H1 (cell line): ENCODE results near the gene HNRNPAB.

Experiments used
- CBX5 ChIP-seq: fragments of 300-800, 300-1000 bp; sonication (generic); IDR thresholded peaks from 2 replicates; pipeline ENCODE4 v1.7.1; 2016; ENCODE audit warnings: antibody characterized with exemption, low read length, low read depth
- EZH2 ChIP-seq: fragments of 200-600 bp; sonication (generic); IDR thresholded peaks from 2 replicates; pipeline ENCODE4 v1.7.1; 2012; ENCODE audit warnings: low read depth, mild to moderate bottlenecking, moderate library complexity, low read length, inconsistent platforms; ENCODE audit not compliant: severe bottlenecking
- GABPA ChIP-seq: IDR thresholded peaks from 2 replicates; pipeline ENCODE4 v1.6.1; 2011; ENCODE audit warnings: mild to moderate bottlenecking, low read length, moderate library complexity, borderline replicate concordance; ENCODE audit not compliant: insufficient read depth
- JUND ChIP-seq: IDR thresholded peaks from 2 replicates; pipeline ENCODE4 v1.6.1; 2011; ENCODE audit warnings: mild to moderate bottlenecking, improper control_type of control experiment, low read length
- MAFK ChIP-seq: IDR thresholded peaks from 2 replicates; pipeline ENCODE4 v1.6.1; 2012; ENCODE audit warnings: low read depth, mild to moderate bottlenecking, improper control_type of control experiment, low read length
- POLR2AphosphoS5 ChIP-seq: IDR thresholded peaks from 2 replicates; pipeline ENCODE4 v1.6.1; 2011; ENCODE audit warnings: low read depth, low read length
- RFX5 ChIP-seq: IDR thresholded peaks from 2 replicates; pipeline ENCODE4 v1.6.1; 2011; ENCODE audit warnings: low read depth, low read length, improper control_type of control experiment, borderline replicate concordance
- SIN3A ChIP-seq, 2 experiments: IDR thresholded peaks in 1 of 2; conservative IDR thresholded peaks in 1 of 2; 2 replicates each; pipeline ENCODE4 v1.6.1; 2011 to 2012; ENCODE audit warnings: low read length in 2 of 2, improper control_type of control experiment in 1 of 2, low read depth in 1 of 2, mild to moderate bottlenecking in 1 of 2
- SIX5 ChIP-seq: IDR thresholded peaks from 2 replicates; pipeline ENCODE4 v1.6.1; 2011; ENCODE audit warnings: mild to moderate bottlenecking, low read depth, low read length
- SRF ChIP-seq: IDR thresholded peaks from 2 replicates; pipeline ENCODE4 v1.6.1; 2011; ENCODE audit warnings: mild to moderate bottlenecking, low read depth, low read length, moderate library complexity
- TEAD4 ChIP-seq: IDR thresholded peaks from 2 replicates; pipeline ENCODE4 v1.6.1; 2012; ENCODE audit warnings: low read depth, low read length, inconsistent platforms, mixed read lengths
- ZNF274 ChIP-seq: IDR thresholded peaks from 2 replicates; pipeline ENCODE4 v1.7.0; 2012; ENCODE audit warnings: low read length, borderline replicate concordance; ENCODE audit errors: extremely low read depth
- TF ChIP-seq, protein P1 (sequence below), 3 experiments: IDR thresholded peaks; 1 replicate in 2 of 3; 2 replicates in 1 of 3; pipeline versions ENCODE4 v1.5.1 to v1.6.1; 2011; ENCODE audit warnings: low read length in 3 of 3, mild to moderate bottlenecking in 3 of 3, inconsistent platforms in 2 of 3, low read depth in 1 of 3, moderate library complexity in 1 of 3; ENCODE audit not compliant: insufficient read depth in 1 of 3; ENCODE audit errors: control extremely low read depth in 1 of 3
- TF ChIP-seq, protein P2 (sequence below): IDR thresholded peaks from 2 replicates; pipeline ENCODE4 v1.6.1; 2012; ENCODE audit warnings: inconsistent platforms

DNA sequence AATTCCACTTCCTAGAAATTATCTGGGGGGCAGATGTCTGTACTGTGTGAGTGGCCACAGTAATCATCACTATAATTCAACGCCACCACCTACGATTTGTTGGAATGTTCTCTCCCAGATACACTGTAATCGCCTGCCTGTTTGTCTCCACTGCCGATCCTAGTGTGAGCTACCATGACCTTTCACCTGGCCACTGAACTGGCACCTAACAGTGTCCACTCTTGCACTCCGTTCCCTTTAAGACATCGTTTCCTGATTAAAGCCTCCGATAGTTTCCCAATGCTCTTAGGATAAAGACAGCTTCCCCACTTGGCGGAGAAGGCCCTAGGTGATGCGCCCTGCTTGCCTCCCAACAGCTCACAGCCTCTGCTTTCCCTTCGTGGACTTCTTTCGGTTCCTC, 24.3 kb downstream of the HNRNPAB start:
- TF ChIP-seq CBX5 (no peak), JUND (no peak), GABPA (no peak), RFX5 (no peak), EZH2 (no peak), SIX5 (no peak), ZNF274 (no peak), MAFK (no peak), TEAD4 (no peak), POLR2AphosphoS5 (no peak), SIN3A (conservative IDR thresholded peaks at IDR 0.05 in 1 of 2, IDR thresholded peaks at IDR 0.05 in 1 of 2; ENCODE audit: low read depth in 1 of 2, low read length in 2 of 2) (no peak), SRF (no peak)
- TF ChIP-seq, protein P1, sequence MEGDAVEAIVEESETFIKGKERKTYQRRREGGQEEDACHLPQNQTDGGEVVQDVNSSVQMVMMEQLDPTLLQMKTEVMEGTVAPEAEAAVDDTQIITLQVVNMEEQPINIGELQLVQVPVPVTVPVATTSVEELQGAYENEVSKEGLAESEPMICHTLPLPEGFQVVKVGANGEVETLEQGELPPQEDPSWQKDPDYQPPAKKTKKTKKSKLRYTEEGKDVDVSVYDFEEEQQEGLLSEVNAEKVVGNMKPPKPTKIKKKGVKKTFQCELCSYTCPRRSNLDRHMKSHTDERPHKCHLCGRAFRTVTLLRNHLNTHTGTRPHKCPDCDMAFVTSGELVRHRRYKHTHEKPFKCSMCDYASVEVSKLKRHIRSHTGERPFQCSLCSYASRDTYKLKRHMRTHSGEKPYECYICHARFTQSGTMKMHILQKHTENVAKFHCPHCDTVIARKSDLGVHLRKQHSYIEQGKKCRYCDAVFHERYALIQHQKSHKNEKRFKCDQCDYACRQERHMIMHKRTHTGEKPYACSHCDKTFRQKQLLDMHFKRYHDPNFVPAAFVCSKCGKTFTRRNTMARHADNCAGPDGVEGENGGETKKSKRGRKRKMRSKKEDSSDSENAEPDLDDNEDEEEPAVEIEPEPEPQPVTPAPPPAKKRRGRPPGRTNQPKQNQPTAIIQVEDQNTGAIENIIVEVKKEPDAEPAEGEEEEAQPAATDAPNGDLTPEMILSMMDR (IDR thresholded peaks at IDR 0.05; ENCODE audit: control extremely low read depth in 1 of 3, insufficient read depth in 1 of 3, low read depth in 1 of 3, low read length in 3 of 3), result no peak
- TF ChIP-seq, protein P2, sequence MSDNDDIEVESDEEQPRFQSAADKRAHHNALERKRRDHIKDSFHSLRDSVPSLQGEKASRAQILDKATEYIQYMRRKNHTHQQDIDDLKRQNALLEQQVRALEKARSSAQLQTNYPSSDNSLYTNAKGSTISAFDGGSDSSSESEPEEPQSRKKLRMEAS, result no peak
